Endothelial cell of umbilical vein (primary cell): ENCODE data around the gene MAN2B2.

ENCODE experiments used
- CTCF ChIP-seq, 2 donors: IDR thresholded peaks; 1 replicate in 1 of 2; 2 replicates in 1 of 2; pipeline ENCODE4 v1.5.1; 2011; ENCODE audit warnings: low read length in 2 of 2, mild to moderate bottlenecking in 2 of 2, moderate library complexity in 2 of 2, control low read depth in 1 of 2, inconsistent platforms in 1 of 2, low read depth in 1 of 2; ENCODE audit not compliant: insufficient read depth in 1 of 2; ENCODE audit errors: extremely low read depth in 1 of 2
- MAX ChIP-seq: IDR thresholded peaks from 2 replicates; pipeline ENCODE4 v1.6.1; 2011; ENCODE audit not compliant: insufficient read depth, insufficient read length
- MYC ChIP-seq: IDR thresholded peaks from one replicate; pipeline ENCODE4 v1.6.1; 2011; ENCODE audit warnings: mild to moderate bottlenecking, low read depth, low read length
- POLR2A ChIP-seq: IDR thresholded peaks from 2 replicates; pipeline ENCODE4 v1.6.1; 2012; ENCODE audit warnings: low read depth, mild to moderate bottlenecking, control low read depth, low read length
- POLR2AphosphoS5 ChIP-seq: IDR thresholded peaks from 2 replicates; pipeline ENCODE4 v1.6.1; 2012; ENCODE audit warnings: low read depth, mild to moderate bottlenecking, control low read depth, low read length, moderate library complexity; ENCODE audit not compliant: insufficient read depth

GRCh38 chr4:6668391-6668790 is 93.4 kb downstream of the MAN2B2 start:
- TF ChIP-seq POLR2A (no peak), CTCF (IDR thresholded peaks at IDR 0.05; ENCODE audit: extremely low read depth in 1 of 2, insufficient read depth in 1 of 2, low read depth in 1 of 2, low read length in 2 of 2) (no peak), MYC (no peak), POLR2AphosphoS5 (no peak), MAX (no peak)
